ENCODE results near the gene SELENOP.

DNA sequence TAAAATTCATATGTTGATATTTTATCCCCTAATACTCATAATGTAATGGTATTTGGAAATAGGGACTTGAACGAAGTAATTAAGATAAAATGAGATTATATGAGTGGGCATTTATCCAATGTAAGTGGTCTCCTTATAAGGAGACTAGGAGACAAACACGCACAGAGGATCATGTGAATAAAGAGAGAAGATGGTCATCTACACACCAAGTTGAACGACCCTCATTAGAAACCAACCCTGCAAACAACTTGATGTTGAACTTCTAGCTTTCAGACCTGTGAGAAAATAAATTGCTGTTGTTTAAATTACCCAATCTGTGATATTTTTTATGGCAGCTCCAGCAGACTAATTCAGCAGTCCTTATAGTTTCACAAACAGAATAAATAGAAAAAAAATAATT is 27.5 kb upstream of the SELENOP start:
- TF ChIP-seq, protein P1, sequence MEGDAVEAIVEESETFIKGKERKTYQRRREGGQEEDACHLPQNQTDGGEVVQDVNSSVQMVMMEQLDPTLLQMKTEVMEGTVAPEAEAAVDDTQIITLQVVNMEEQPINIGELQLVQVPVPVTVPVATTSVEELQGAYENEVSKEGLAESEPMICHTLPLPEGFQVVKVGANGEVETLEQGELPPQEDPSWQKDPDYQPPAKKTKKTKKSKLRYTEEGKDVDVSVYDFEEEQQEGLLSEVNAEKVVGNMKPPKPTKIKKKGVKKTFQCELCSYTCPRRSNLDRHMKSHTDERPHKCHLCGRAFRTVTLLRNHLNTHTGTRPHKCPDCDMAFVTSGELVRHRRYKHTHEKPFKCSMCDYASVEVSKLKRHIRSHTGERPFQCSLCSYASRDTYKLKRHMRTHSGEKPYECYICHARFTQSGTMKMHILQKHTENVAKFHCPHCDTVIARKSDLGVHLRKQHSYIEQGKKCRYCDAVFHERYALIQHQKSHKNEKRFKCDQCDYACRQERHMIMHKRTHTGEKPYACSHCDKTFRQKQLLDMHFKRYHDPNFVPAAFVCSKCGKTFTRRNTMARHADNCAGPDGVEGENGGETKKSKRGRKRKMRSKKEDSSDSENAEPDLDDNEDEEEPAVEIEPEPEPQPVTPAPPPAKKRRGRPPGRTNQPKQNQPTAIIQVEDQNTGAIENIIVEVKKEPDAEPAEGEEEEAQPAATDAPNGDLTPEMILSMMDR (IDR thresholded peaks at IDR 0.05 in 2 of 3, conservative IDR thresholded peaks at IDR 0.05 in 1 of 3; ENCODE audit: insufficient read depth in 2 of 3, low read depth in 1 of 3, low read length in 3 of 3): no peak
- TF ChIP-seq TAF15 (IDR thresholded peaks at IDR 0.05; ENCODE audit: low read depth, low read length) (no peak), TCF7L2 (IDR thresholded peaks at IDR 0.05; ENCODE audit: low read depth, low read length) (no peak), CBX5 (IDR thresholded peaks at IDR 0.05; ENCODE audit: borderline replicate concordance, low read depth) (no peak), POLR2A (conservative IDR thresholded peaks at IDR 0.05) (no peak)

Data from K562 (cell line).